H1 (cell line): ENCODE results near the gene NMT1. TPM values are rescaled to one million over a fixed set of nuclear protein-coding genes. Genes with fewer than 3 reads are reported as not detected.

Experiments used
- CTCF ChIA-PET: fragments of 300-600 bp; sonication (Branson Sonifier 250); formaldehyde crosslinking; loops from one replicate; lab custom pipeline; 2021; ENCODE audit not compliant: partially characterized antibody; lab: Charles Lee
- POLR2A ChIA-PET: fragments of 300-600 bp; sonication (Branson Sonifier 250); formaldehyde crosslinking; loops from one replicate; lab custom pipeline; 2021; ENCODE audit warnings: inconsistent platforms; ENCODE audit not compliant: partially characterized antibody; lab: Charles Lee
- DNase-seq, 2 experiments: peaks; one replicate each; pipeline versions ENCODE4 v3.0.0 to v3.0.0-alpha.2; 2010 to 2022; ENCODE audit warnings: low spot score in 2 of 2, low read depth in 1 of 2, mixed read lengths in 1 of 2
- FAIRE-seq: peaks from 2 replicates; lab custom pipeline; 2011; peaks lifted over from hg19 to GRCh38; lab: Jason Lieb, UNC
- H2AFZ ChIP-seq: 2 replicates; pipeline ENCODE4 v1.8.1; 2012; ENCODE audit warnings: low read length, inconsistent platforms
- H2AK5ac ChIP-seq: 2 replicates; pipeline ENCODE4 v1.6.1; 2013; ENCODE audit warnings: low read depth, low read length
- H2BK120ac ChIP-seq: replicated peaks from 2 replicates; pipeline ENCODE3; 2013; ENCODE audit warnings: low read depth, low read length, inconsistent platforms
- H2BK12ac ChIP-seq: 2 replicates; pipeline ENCODE4 v1.6.1; 2013; ENCODE audit warnings: low read depth, low read length
- H2BK15ac ChIP-seq: 2 replicates; pipeline ENCODE4 v1.6.1; 2013; ENCODE audit warnings: low read length
- H2BK20ac ChIP-seq: 2 replicates; pipeline ENCODE4 v1.6.1; 2013; ENCODE audit warnings: low read length
- H2BK5ac ChIP-seq: 2 replicates; pipeline ENCODE4 v1.6.1; 2013; ENCODE audit warnings: low read depth, low read length
- H3K14ac ChIP-seq: 2 replicates; pipeline ENCODE4 v1.6.1; 2013; ENCODE audit warnings: inconsistent platforms; ENCODE audit not compliant: insufficient read length
- H3K18ac ChIP-seq: 2 replicates; pipeline ENCODE4 v1.6.1; 2013; ENCODE audit warnings: low read length; ENCODE audit errors: extremely low read depth
- H3K23ac ChIP-seq: 2 replicates; pipeline ENCODE4 v1.6.1; 2013; ENCODE audit warnings: inconsistent platforms; ENCODE audit not compliant: insufficient read length
- H3K23me2 ChIP-seq: 2 replicates; pipeline ENCODE4 v1.6.1; 2013; ENCODE audit warnings: low read depth, low read length
- H3K27ac ChIP-seq: 2 replicates; pipeline ENCODE4 v1.6.1; 2011; ENCODE audit warnings: low read depth, low read length, inconsistent platforms
- H3K27me3 ChIP-seq, 4 experiments: replicated peaks in 1 of 4; 1 replicate in 1 of 4; 2 replicates in 3 of 4; pipeline versions ENCODE4 v1.6.1 to v1.8.1; 2011 to 2013; ENCODE audit warnings: low read length in 3 of 4, mild to moderate bottlenecking in 3 of 4, inconsistent platforms in 2 of 4, mixed read lengths in 2 of 4, moderate library complexity in 1 of 4; ENCODE audit not compliant: control insufficient read depth in 3 of 4, insufficient read depth in 3 of 4; ENCODE audit errors: extremely low read depth in 1 of 4
- H3K36me3 ChIP-seq, 4 experiments: 2 replicates each; pipeline versions ENCODE4 v1.6.1 to v1.8.1; 2011 to 2013; ENCODE audit warnings: mild to moderate bottlenecking in 4 of 4, low read length in 3 of 4, moderate library complexity in 2 of 4, control low read depth in 1 of 4, inconsistent platforms in 1 of 4; ENCODE audit not compliant: insufficient read depth in 4 of 4, control insufficient read depth in 2 of 4
- H3K4ac ChIP-seq: replicated peaks from 2 replicates; pipeline ENCODE3; 2013; ENCODE audit warnings: low read length, low read depth, mixed read lengths, inconsistent platforms; ENCODE audit not compliant: insufficient read length
- H3K4me1 ChIP-seq, 4 experiments: replicated peaks in 1 of 4; 1 replicate in 1 of 4; 2 replicates in 3 of 4; pipeline versions ENCODE4 v1.6.1 to v1.8.1; 2011 to 2013; ENCODE audit warnings: low read length in 3 of 4, inconsistent platforms in 2 of 4, mixed read lengths in 1 of 4; ENCODE audit not compliant: insufficient read depth in 4 of 4, control insufficient read depth in 3 of 4
- H3K4me2 ChIP-seq, 2 experiments: 2 replicates each; pipeline versions ENCODE4 v1.6.1 to v1.8.1; 2011 to 2013; ENCODE audit warnings: low read depth in 2 of 2, low read length in 2 of 2, control low read depth in 1 of 2, inconsistent platforms in 1 of 2, mild to moderate bottlenecking in 1 of 2; ENCODE audit not compliant: insufficient read depth in 1 of 2
- H3K4me3 ChIP-seq, 4 experiments: fragments of 200-600, 300-600 bp in 1 of 4; sonication (generic), shearing (Covaris generic), sonication (Bioruptor Twin) in 1 of 4; 2 replicates each; pipeline versions ENCODE4 v1.5.1 to v1.8.1; 2011 to 2016; ENCODE audit warnings: low read length in 4 of 4, low read depth in 3 of 4, control low read depth in 2 of 4, inconsistent platforms in 2 of 4, mild to moderate bottlenecking in 2 of 4, mixed read lengths in 1 of 4, moderate library complexity in 1 of 4; ENCODE audit not compliant: insufficient read depth in 2 of 4; ENCODE audit errors: extremely low read depth in 1 of 4
- H3K56ac ChIP-seq: replicated peaks from 2 replicates; pipeline ENCODE3; 2013; ENCODE audit warnings: low read depth, mild to moderate bottlenecking, mixed read lengths, low read length, inconsistent platforms; ENCODE audit not compliant: insufficient read length
- H3K79me1 ChIP-seq: 2 replicates; pipeline ENCODE4 v1.6.1; 2013; ENCODE audit warnings: low read depth, low read length, control low read depth
- H3K79me2 ChIP-seq, 2 experiments: 2 replicates each; pipeline versions ENCODE4 v1.6.1 to v1.8.1; 2012 to 2013; ENCODE audit warnings: low read length in 2 of 2, mild to moderate bottlenecking in 2 of 2, inconsistent platforms in 1 of 2; ENCODE audit not compliant: insufficient read depth in 2 of 2, control insufficient read depth in 1 of 2
- H3K9ac ChIP-seq, 4 experiments: replicated peaks in 1 of 4; 1 replicate in 1 of 4; 2 replicates in 3 of 4; pipeline versions ENCODE4 v1.6.1 to v1.8.1; 2011 to 2013; ENCODE audit warnings: low read depth in 3 of 4, low read length in 3 of 4, control low read depth in 2 of 4, mild to moderate bottlenecking in 2 of 4, moderate library complexity in 2 of 4, inconsistent platforms in 1 of 4; ENCODE audit errors: extremely low read depth in 1 of 4
- H3K9me3 ChIP-seq, 2 experiments: 2 replicates each; pipeline versions ENCODE4 v1.6.1 to v1.8.1; 2012 to 2013; ENCODE audit warnings: mild to moderate bottlenecking in 2 of 2, moderate library complexity in 2 of 2, control low read depth in 1 of 2, inconsistent platforms in 1 of 2, low read depth in 1 of 2, low read length in 1 of 2, mixed read lengths in 1 of 2; ENCODE audit not compliant: insufficient read depth in 2 of 2
- H4K20me1 ChIP-seq, 2 experiments: replicated peaks in 1 of 2; 2 replicates each; pipeline versions ENCODE3 to v1.8.1; 2011 to 2013; ENCODE audit warnings: inconsistent platforms in 2 of 2, low read length in 2 of 2, mild to moderate bottlenecking in 1 of 2; ENCODE audit not compliant: insufficient read depth in 2 of 2, control insufficient read depth in 1 of 2
- H4K5ac ChIP-seq: 2 replicates; pipeline ENCODE4 v1.6.1; 2013; ENCODE audit warnings: low read length, low read depth, mixed read lengths, inconsistent platforms; ENCODE audit not compliant: insufficient read length
- H4K8ac ChIP-seq: 2 replicates; pipeline ENCODE4 v1.8.0; 2013; ENCODE audit warnings: mild to moderate bottlenecking, moderate library complexity, low read length, inconsistent platforms; ENCODE audit not compliant: insufficient read depth; ENCODE audit errors: extremely low read depth
- H4K91ac ChIP-seq: replicated peaks from 2 replicates; pipeline ENCODE3; 2013; ENCODE audit warnings: low read length, mixed read lengths, inconsistent platforms; ENCODE audit not compliant: insufficient read length
- BACH1 ChIP-seq: IDR thresholded peaks from 2 replicates; pipeline ENCODE4 v1.6.1; 2012; ENCODE audit warnings: low read length, improper control_type of control experiment
- BCL11A ChIP-seq, 2 experiments: IDR thresholded peaks; one replicate each; pipeline ENCODE4 v1.6.1; 2011; ENCODE audit warnings: low read depth in 2 of 2, low read length in 2 of 2, mild to moderate bottlenecking in 2 of 2
- BRCA1 ChIP-seq: IDR thresholded peaks from 2 replicates; pipeline ENCODE4 v1.6.1; 2012; ENCODE audit warnings: low read depth, low read length, improper control_type of control experiment
- CBX5 ChIP-seq: fragments of 300-800, 300-1000 bp; sonication (generic); IDR thresholded peaks from 2 replicates; pipeline ENCODE4 v1.7.1; 2016; ENCODE audit warnings: antibody characterized with exemption, low read length, low read depth
- CBX8 ChIP-seq: fragments of 300-800, 300-1000 bp; sonication (generic); IDR thresholded peaks from 2 replicates; pipeline ENCODE4 v1.7.1; 2016; ENCODE audit warnings: low read depth, low read length, borderline replicate concordance
- CEBPB ChIP-seq: IDR thresholded peaks from 2 replicates; pipeline ENCODE4 v1.6.1; 2012; ENCODE audit warnings: low read depth, low read length
- CHD2 ChIP-seq: IDR thresholded peaks from 2 replicates; pipeline ENCODE4 v1.6.1; 2012; ENCODE audit warnings: low read length, improper control_type of control experiment
- CREB1 ChIP-seq: IDR thresholded peaks from 2 replicates; pipeline ENCODE4 v1.6.1; 2012; ENCODE audit warnings: inconsistent platforms
- E2F6 ChIP-seq: IDR thresholded peaks from 2 replicates; pipeline ENCODE4 v1.6.1; 2012; ENCODE audit warnings: inconsistent platforms
- GTF2F1 ChIP-seq: IDR thresholded peaks from 2 replicates; pipeline ENCODE4 v1.6.1; 2012; ENCODE audit warnings: low read depth, low read length, improper control_type of control experiment, borderline replicate concordance
- KDM1A ChIP-seq: fragments of 200-600, 300-600 bp; sonication (generic); IDR thresholded peaks from 2 replicates; pipeline ENCODE4 v1.7.1; 2016; ENCODE audit warnings: mild to moderate bottlenecking, low read length, borderline replicate concordance
- MAFK ChIP-seq: IDR thresholded peaks from 2 replicates; pipeline ENCODE4 v1.6.1; 2012; ENCODE audit warnings: low read depth, mild to moderate bottlenecking, improper control_type of control experiment, low read length
- NANOG ChIP-seq: IDR thresholded peaks from 2 replicates; pipeline ENCODE4 v1.6.1; 2011; ENCODE audit warnings: low read length, low read depth, mild to moderate bottlenecking, inconsistent platforms; ENCODE audit not compliant: insufficient read depth, poor library complexity, severe bottlenecking
- RFX5 ChIP-seq: IDR thresholded peaks from 2 replicates; pipeline ENCODE4 v1.6.1; 2011; ENCODE audit warnings: low read depth, low read length, improper control_type of control experiment, borderline replicate concordance
- WGBS, 2 experiments: shearing (Covaris generic) in 1 of 2; methylation state at CpG; one replicate each; pipeline versions ENCODE4 v1.1.6 to v1.1.7; 2013 to 2015; ENCODE audit warnings: low lambda C conversion rate in 2 of 2, mixed read lengths in 2 of 2, inconsistent platforms in 1 of 2, low coverage in 1 of 2, missing lambda C conversion rate in 1 of 2; ENCODE audit not compliant: insufficient replicate concordance in 2 of 2, insufficient coverage in 1 of 2, insufficient read length in 1 of 2; ENCODE audit errors: extremely low coverage in 1 of 2, missing lambda C conversion rate in 1 of 2; 5-methylcytosine and 5-hydroxymethylcytosine counted together
- polyA plus RNA-seq, 7 experiments: library from polyadenylated mRNA; depleted of rRNA in 3 of 7; stranded (reverse) in 5 of 7; unstranded in 2 of 7; fragments of >200 nt in 5 of 7; fragments of 200-250 nt in 2 of 7; gene quantifications; 1 replicate in 5 of 7; 2 replicates in 1 of 7; 4 replicates in 1 of 7; pipeline versions ENCODE4 v1.2.1 to v1.2.3, GENCODE V29; 2011 to 2013; ENCODE audit warnings: missing spikeins in 2 of 7, mixed read lengths in 2 of 7
- total RNA-seq: library from RNA; stranded (reverse); fragmentation: NEBNext Ultra II Directional; extraction: Animal tissue kit (Norgen Biotek cat#: 25700); gene quantifications from 2 replicates; pipeline ENCODE4 v1.2.1, GENCODE V29; 2021

The NMT1 gene
- total and polyA plus RNA-seq, 2 of the 8 experiments (the other 6 are each of a cell fraction or from before 2014, with no cell fraction given) = 42.9 to 149 TPM

GRCh38 chr17:45138911-45139532, 77.9 kb downstream of the NMT1 start:
- Histone ChIP-seq H3K79me1 (no peaks in the 10 kb centered on the region), H3K4me2 (no peak overlapping the region), H3K56ac (no peak overlapping the region), H2AK5ac (no peak overlapping the region), H2BK15ac (no peak overlapping the region), H3K14ac (no peak overlapping the region), H2BK20ac (no peak overlapping the region), H3K79me2 (no peaks in the 10 kb centered on the region), H3K9ac (no peak overlapping the region), H3K27ac (no peak overlapping the region), H3K27me3 (no peaks in the 10 kb centered on the region), H3K4me1 (peaks cover 0 to 12% (median 9%) of the 10 kb centered on the region in 4 experiments; a peak in 5 of 7 replicates), H3K23ac (no peak overlapping the region), H4K20me1 (no peaks in the 10 kb centered on the region), H2BK5ac (no peak overlapping the region), H3K23me2 (peaks cover 5% of the 10 kb centered on the region), H3K9me3 (no peaks in the 10 kb centered on the region), H4K5ac (no peak overlapping the region), H3K18ac (no peak overlapping the region), H3K4ac (no peak overlapping the region), H2BK120ac (no peak overlapping the region), H3K36me3 (no peaks in the 10 kb centered on the region), H2BK12ac (no peak overlapping the region), H2AFZ (no peak overlapping the region), H4K8ac (no peak overlapping the region), H4K91ac (no peak overlapping the region), H3K4me3 (no peak overlapping the region)
- ChIA-PET CTCF (interaction anchor here (1.1 to 11.7 kb wide), 4 partner anchors 12 to 97 kb away, joined by 3 to 156 read pairs (median 47); partner anchors contain the start of genes HEXIM1 and HEXIM2), POLR2A (interaction anchor here (1.0 to 15.8 kb wide), 5 partner anchors 10 to 32 kb away, joined by 3 to 185 read pairs (median 9); partner anchors contain the start of genes HEXIM1 and HEXIM2)
- WGBS, 2 experiments = 80% methylated on average over 14 of the region's 14 CpGs; no CpG with 5 or more reads in 1 of the 2 experiments
- FAIRE-seq (no peak), DNase-seq (no peak)
- no peak for TF ChIP-seq CREB1
- no peak for TF ChIP-seq CBX8
- no peak for TF ChIP-seq CBX5
- TF ChIP-seq E2F6 = no peak
- no peak for TF ChIP-seq BACH1
- no peak for TF ChIP-seq CHD2
- TF ChIP-seq GTF2F1 = no peak
- TF ChIP-seq BRCA1 = no peak
- no peak for TF ChIP-seq NANOG
- no peak for TF ChIP-seq CEBPB
- no peak for TF ChIP-seq KDM1A
- no peak for TF ChIP-seq MAFK
- no peak for TF ChIP-seq RFX5
- TF ChIP-seq BCL11A (IDR thresholded peaks at IDR 0.05; ENCODE audit: low read depth in 2 of 2, low read length in 2 of 2) = no peak
